ENCODE data around the gene MEF2A.

DNA sequence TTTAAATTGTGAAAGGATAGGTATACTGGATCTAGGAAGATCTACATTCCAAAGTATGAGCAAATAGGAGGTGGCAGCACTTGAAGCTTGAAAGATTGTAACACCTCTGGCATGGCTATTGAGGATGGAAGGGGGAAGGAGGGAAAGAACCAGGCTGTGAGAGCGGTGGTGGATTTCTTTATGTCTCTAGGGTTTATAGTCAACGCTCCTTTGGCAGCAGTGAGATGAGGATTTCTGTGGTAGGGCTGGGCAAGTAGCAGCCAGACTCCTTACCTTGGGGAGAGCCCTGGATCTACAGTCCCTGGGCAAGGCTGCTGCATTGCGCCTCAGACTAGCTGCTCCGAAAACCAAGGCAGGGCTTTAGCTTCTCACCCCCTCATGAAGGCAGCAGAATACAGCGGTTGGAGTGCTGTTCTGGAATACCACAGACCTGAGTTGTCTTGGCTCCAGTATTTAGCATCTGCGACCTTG, 53.2 kb downstream of the MEF2A start:
- TF ChIP-seq, protein P1, sequence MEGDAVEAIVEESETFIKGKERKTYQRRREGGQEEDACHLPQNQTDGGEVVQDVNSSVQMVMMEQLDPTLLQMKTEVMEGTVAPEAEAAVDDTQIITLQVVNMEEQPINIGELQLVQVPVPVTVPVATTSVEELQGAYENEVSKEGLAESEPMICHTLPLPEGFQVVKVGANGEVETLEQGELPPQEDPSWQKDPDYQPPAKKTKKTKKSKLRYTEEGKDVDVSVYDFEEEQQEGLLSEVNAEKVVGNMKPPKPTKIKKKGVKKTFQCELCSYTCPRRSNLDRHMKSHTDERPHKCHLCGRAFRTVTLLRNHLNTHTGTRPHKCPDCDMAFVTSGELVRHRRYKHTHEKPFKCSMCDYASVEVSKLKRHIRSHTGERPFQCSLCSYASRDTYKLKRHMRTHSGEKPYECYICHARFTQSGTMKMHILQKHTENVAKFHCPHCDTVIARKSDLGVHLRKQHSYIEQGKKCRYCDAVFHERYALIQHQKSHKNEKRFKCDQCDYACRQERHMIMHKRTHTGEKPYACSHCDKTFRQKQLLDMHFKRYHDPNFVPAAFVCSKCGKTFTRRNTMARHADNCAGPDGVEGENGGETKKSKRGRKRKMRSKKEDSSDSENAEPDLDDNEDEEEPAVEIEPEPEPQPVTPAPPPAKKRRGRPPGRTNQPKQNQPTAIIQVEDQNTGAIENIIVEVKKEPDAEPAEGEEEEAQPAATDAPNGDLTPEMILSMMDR (IDR thresholded peaks at IDR 0.05; ENCODE audit: low read length) = no peak
- TF ChIP-seq EZH2phosphoT487 (IDR thresholded peaks at IDR 0.05; ENCODE audit: low read length) = no peak
